Measurements from ENCODE around the gene B3GNT7.
"Not testable (repeated sequence)": the region's sequence is repeated elsewhere in the genome, so short reads cannot be mapped to it uniquely, and the experiment has no call there.

B3GNT7 gene

DNA sequence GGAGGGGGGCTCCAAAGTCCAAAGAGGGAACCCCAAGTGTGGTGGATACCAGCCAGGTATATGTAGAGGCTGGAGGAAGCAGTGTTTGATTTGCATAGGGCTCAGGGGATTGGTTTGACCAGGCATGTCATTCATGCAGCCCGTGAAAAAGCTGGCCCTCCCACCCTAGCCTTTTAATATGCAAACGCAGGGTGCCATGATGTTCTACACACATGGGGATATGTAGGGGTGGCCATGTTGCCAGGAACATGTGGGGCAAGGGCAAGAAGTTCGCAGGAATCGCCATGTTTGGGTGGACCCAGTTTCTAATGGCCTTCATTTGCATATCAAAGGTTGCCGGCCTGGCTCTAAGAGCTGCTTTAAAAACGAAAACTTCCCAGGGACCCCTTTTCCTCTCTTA lies 33.6 kb downstream of the B3GNT7 start:
- DNase-seq (ENCODE audit: low read depth), result no peak

DNA sequence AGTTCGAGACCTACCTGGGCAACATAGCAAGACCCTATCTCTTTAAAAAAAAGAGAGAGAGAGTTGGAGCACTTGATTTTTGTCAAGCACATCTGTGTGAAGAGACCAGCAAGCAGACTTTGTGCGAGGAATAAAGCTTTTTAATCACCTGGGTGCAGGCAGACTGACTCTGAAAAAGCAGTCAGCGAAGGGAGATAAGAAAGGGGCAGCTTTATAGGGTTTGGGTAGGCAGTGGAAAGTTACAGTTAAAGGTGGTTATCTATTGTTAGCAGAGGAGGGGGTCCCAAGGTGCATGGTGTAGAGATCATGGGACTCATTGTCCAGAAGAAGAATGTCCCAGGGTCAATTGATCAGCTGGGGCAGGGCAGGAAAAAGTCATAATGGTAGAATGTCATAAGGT lies 34.4 kb downstream of the B3GNT7 start:
- no peak for DNase-seq (ENCODE audit: low read depth)

DNA sequence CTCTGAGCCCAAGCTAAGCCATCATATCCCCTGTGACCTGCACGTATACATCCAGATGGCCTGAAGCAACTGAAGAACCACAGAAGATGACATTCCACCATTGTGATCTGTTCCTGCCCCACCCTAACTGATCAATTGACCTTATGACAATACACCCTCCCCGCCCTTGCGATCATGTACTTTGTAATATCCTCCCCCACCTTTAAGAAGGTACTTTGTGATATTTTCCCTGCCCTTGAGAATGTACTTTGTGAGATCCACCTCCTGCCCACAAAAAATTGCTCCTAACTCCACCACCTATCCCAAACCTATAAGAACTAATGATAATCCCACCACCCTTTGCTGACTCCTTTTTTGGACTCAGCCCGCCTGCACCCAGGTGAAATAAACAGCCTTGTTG lies 34.9 kb downstream of the B3GNT7 start:
- DNase-seq (ENCODE audit: low read depth), result not testable (repeated sequence)

DNA sequence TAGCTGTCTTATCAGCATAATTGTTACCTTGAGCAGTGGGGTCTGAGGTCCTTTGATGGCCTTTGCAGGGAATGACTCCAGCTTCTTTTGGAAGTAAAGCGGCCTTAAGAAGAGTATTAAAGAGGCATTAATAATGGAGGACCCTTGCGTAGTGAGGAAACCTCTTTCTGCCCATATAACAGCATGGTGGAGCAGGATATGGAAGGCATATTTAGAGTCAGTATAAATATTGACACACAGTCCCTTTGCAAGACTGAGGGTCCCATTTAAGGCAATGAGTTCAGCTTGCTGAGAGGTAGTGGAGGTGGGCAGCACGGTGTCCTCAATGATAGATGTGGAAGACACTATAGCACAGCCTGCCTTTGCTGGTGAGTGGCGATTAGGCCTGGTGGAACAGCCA lies 36.1 kb downstream of the B3GNT7 start:
- DNase-seq (ENCODE audit: low read depth), result no peak

DNA sequence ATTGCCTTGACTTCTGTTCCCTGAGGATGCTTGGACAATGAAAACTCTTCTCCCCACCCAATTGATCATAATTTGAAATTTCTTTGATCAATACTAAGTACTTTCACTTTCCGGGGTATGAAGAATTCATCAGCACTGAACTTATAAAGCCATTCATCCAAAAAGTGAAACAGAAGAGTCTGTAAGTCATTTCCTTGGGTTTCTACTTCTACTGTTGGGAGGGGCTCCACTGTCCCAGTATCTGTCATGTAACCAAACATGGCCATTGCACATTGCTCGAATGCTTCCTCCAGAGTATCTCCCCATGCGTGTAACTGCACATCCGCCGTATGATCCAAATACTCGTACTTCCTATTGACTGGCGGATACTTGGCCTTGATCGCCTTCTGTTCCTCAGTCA lies 38.5 kb downstream of the B3GNT7 start:
- DNase-seq (ENCODE audit: low read depth), result no peak

DNA sequence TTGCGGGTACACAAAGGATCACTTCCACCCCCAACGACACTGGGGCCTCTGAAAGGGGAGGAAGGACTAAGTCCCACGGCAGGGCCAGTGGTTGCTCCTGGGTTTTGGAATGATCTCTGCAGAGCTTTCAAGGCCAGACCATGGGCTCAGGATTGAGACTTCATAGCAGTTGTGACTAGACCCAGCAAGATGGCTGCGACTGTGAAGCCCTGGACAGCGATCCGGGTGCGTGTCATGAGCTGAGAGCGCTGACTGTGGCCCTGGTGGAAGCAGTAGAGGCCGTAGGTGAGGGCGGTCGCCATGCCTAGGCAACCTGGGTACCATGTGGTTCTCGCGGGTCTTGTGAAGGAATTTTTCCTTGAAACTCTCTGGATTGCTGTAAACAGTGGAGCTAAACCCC lies 41.4 kb downstream of the B3GNT7 start:
- no peak for DNase-seq (ENCODE audit: low read depth)

DNA sequence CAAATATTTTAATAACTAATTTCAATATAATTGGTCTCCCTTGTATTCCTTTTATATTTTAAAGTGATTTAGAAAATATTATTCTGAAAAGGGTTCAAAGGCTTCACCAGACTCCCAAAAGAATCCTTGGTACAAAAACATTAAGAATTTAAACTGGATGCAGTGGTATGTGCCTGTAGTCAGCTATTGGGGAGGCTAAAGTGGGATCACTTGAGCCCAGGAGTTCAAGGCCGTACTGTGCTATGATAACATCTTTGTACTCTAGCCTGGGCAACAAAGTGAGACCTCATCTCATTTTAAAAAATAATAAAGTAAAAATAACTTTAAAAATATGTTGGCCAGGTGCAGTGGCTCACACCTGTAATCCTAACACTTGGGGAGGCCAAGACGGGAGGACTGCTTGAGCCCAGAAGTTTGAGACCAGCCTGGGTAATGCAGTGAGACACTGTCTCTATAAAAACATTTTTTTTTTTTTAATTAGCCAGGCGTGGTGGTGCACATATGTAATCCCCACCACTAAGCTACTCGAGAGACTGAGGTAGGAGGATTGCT lies 54.1 kb downstream of the B3GNT7 start:
- DNase-seq (ENCODE audit: low read depth), result no peak

DNA sequence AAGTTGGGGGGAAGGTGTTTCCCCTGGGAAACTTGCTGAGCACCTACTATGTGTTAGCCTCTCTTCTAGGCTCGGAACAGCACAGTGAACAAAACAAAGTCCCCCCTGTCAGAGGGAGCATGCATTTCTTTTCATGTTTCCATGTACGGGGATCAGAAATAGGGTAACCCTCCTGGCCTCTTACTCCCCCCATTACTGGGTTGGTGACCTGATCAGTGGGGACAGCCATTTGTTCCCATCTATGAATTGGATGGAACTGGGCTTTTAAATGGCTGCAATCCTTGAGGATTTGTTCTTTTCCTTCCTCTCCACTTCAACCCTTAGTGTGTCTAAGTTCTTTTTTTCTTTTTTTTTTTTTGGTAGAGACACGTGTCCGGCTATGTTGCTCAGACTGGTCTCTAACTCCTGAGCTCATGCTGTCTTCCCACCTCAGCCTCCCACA lies 55.1 kb downstream of the B3GNT7 start:
- no peak for DNase-seq (ENCODE audit: low read depth)
